RWPE1 (cell line): ENCODE measurements around the gene RGR.

Source experiments
- CTCF ChIA-PET: fragments of 350-600 bp; sonication (Branson Sonifier 250); formaldehyde crosslinking; extraction: SDS; loops from one replicate; lab custom pipeline; 2021; lab: Yijun Ruan, JAX
- POLR2A ChIA-PET: fragments of 400-600 bp; formaldehyde crosslinking; extraction: SDS; loops from one replicate; lab custom pipeline; 2020; ENCODE audit warnings: antibody characterized with exemption; ENCODE audit not compliant: low non-redundant PET; lab: Yijun Ruan, JAX
- DNase-seq: peaks from one replicate; pipeline ENCODE4 v3.0.0; 2012; ENCODE audit warnings: low spot score
- H3K27ac ChIP-seq: fragments of 450-650 bp; 2 replicates; pipeline ENCODE4 v1.5.1; 2017
- TF ChIP-seq, protein P1 (sequence below): fragments of 450-650 bp; conservative IDR thresholded peaks from 2 replicates; pipeline ENCODE4 v1.5.1; 2017; ENCODE audit warnings: low read depth, mild to moderate bottlenecking

The RGR gene

DNA sequence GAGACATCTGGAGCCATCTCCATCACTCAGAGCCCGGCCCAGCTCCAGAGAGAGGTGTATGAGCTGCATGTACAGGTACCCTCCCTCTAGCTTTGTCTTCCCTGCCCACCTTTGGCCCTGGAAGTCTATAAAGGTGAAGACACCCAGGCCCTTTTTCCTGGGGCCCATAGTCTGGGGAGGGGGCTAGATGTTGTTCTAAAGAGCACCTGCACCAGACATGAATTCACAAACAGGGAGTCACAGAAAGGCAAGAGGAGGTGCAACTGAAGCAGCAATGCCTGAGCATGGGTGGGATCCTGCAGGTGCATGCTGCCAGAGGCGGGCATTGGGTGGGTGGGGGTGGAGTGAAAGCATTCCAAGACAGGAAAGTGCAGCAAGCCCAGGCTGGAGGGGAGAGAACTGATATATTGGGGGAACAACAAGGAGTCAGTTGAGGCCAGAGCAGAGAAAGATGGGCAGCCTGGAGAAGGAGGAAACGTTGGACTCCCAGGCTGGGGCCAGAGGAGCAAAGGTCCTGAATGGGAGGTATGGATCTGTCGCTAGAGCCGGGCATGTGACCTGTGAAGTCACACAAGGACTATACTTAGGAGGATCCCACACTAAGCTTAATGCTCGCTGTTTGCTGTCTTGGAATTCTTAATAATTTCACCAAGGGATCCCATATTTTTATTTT lies 38.9 kb upstream of the RGR start:
- ChIA-PET POLR2A (interaction anchor here (0.7 kb wide), 1 partner anchor 11 kb away, joined by 4 read pairs; no protein-coding TSS in a partner anchor), CTCF (interaction anchor here (0.6 to 2.1 kb wide), 5 partner anchors 47 to 64 kb away, joined by 3 to 11 read pairs (median 4); no protein-coding TSS in a partner anchor)
- DNase-seq, result no peak
- no peak overlapping the region for H3K27ac ChIP-seq
- TF ChIP-seq, protein P1, sequence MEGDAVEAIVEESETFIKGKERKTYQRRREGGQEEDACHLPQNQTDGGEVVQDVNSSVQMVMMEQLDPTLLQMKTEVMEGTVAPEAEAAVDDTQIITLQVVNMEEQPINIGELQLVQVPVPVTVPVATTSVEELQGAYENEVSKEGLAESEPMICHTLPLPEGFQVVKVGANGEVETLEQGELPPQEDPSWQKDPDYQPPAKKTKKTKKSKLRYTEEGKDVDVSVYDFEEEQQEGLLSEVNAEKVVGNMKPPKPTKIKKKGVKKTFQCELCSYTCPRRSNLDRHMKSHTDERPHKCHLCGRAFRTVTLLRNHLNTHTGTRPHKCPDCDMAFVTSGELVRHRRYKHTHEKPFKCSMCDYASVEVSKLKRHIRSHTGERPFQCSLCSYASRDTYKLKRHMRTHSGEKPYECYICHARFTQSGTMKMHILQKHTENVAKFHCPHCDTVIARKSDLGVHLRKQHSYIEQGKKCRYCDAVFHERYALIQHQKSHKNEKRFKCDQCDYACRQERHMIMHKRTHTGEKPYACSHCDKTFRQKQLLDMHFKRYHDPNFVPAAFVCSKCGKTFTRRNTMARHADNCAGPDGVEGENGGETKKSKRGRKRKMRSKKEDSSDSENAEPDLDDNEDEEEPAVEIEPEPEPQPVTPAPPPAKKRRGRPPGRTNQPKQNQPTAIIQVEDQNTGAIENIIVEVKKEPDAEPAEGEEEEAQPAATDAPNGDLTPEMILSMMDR, result peak; percentile 54; the same call in 1 of the 2 replicates

DNA sequence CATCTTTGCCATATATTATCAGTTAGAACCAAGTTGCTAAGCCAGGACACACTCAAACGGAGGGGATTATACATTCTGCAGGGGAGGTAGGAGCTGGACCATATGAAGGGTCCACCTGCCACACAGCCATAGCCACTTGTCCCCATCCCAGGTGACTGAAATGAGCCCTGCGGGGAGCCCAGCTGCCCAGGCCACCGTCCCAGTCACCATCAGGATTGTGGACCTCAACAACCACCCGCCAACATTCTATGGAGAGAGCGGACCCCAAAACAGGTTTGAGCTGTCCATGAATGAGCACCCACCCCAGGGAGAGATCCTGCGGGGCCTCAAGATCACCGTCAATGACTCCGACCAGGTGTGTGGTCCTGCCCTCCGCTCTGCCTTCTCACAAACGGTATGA lies 36.8 kb upstream of the RGR start:
- CTCF ChIA-PET, result interaction anchor here (0.6 kb wide), 1 partner anchor 60 kb away, joined by 3 read pairs; no protein-coding TSS in a partner anchor

DNA sequence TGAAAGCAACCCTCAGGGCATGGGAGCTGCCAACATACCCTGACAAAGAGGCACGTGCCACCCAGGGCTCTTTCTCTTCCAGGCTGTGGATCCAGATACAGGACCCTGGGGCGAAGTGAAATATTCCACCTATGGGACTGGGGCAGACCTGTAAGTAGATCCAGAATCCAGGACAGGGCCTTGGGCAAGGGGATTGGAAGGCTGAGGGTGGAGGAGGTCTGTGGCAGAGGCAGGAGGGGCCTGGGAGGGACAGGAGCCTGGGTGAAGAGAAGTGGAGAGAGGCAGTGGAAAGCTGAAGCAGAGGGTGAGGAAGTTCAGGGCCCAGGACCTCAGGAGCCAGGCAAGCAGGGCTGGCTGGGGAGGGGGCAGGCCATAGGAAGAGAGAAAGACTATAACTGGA lies 33.3 kb upstream of the RGR start:
- POLR2A ChIA-PET, result no interaction called here
- DNase-seq, result no peak
- TF ChIP-seq, protein P1, result no peak
- no peak overlapping the region for H3K27ac ChIP-seq
- CTCF ChIA-PET, result no interaction called here

More for the DNA sequence above, 36.8 kb upstream of the RGR start:
- POLR2A ChIA-PET, result no interaction called here
- no peak overlapping the region for H3K27ac ChIP-seq
- no peak for DNase-seq
- TF ChIP-seq, protein P1, result no peak

DNA sequence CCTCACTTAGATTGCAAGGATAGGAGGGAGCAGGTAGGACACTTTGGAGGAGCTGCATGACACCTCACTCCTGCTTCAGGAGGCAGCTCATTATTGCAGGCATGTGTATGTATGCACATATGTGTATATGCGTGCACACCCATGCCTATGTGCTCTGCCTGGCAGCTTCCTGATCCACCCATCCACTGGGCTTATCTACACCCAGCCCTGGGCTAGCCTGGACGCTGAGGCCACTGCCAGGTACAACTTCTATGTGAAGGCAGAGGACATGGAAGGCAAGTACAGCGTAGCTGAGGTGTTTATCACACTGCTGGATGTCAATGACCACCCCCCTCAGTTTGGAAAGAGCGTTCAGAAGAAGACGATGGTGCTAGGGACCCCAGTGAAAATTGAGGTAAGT lies 32.8 kb upstream of the RGR start:
- ChIA-PET CTCF (no interaction called here), POLR2A (no interaction called here)
- DNase-seq, result no peak
- TF ChIP-seq, protein P1, result no peak
- H3K27ac ChIP-seq, result no peak overlapping the region

DNA sequence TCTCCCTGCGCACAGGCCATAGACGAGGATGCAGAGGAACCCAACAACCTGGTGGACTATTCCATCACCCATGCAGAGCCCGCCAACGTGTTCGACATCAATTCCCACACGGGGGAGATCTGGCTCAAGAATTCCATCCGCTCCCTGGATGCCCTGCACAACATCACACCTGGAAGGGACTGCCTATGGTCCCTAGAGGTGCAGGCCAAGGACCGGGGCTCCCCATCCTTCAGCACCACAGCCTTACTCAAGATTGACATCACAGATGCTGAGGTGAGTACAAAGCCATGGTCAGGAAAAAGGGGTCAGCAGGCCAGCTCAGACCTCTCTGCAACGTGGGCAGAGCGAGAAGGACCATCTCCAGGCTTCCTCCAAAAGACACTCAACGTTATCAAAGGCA lies 31.8 kb upstream of the RGR start:
- ChIA-PET CTCF (no interaction called here), POLR2A (no interaction called here)
- no peak for DNase-seq
- TF ChIP-seq, protein P1, result no peak
- H3K27ac ChIP-seq, result no peak overlapping the region

DNA sequence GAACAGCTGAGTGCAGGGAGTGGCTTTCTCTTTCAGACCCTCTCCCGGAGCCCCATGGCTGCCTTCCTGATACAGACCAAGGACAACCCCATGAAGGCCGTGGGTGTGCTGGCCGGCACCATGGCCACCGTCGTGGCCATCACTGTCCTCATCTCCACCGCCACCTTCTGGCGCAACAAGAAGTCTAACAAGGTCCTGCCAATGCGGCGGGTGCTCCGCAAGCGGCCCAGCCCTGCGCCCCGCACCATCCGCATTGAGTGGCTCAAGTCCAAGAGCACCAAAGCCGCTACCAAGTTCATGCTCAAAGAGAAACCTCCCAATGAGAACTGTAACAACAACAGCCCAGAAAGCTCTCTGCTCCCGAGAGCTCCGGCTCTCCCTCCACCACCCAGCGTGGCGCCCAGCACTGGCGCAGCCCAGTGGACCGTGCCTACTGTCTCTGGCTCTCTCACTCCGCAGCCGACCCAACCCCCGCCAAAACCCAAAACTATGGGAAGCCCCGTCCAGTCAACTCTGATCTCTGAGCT lies 30.7 kb upstream of the RGR start:
- ChIA-PET POLR2A (no interaction called here), CTCF (interaction anchor here (0.5 to 0.9 kb wide), 4 partner anchors 53 to 1878 kb away, joined by 3 to 5 read pairs (median 4); no protein-coding TSS in a partner anchor)
- DNase-seq, result no peak
- no peak overlapping the region for H3K27ac ChIP-seq
- TF ChIP-seq, protein P1, result no peak
